Astrocyte (in vitro differentiated cells and primary cell): Measurements from ENCODE around the gene CLASP1. TPM values are rescaled to one million over a fixed set of nuclear protein-coding genes. Genes with fewer than 3 reads are reported as not detected.

Experiments
- DNase-seq: peaks from one replicate; pipeline ENCODE4 v3.0.0-alpha.2; 2010; ENCODE audit warnings: low read depth
- FAIRE-seq: peaks from 2 replicates; lab custom pipeline; 2011; peaks lifted over from hg19 to GRCh38; lab: Jason Lieb, UNC
- H2AFZ ChIP-seq: 2 replicates; pipeline ENCODE4 v1.6.0; 2012; ENCODE audit warnings: low read depth, low read length, inconsistent platforms
- H3K27ac ChIP-seq: 2 replicates; pipeline ENCODE4 v1.5.1; 2011; ENCODE audit warnings: low read depth, low read length, inconsistent platforms
- H3K27me3 ChIP-seq: 2 replicates; pipeline ENCODE4 v1.6.0; 2011; ENCODE audit warnings: low read length, inconsistent platforms; ENCODE audit not compliant: insufficient read depth
- H3K36me3 ChIP-seq: 2 replicates; pipeline ENCODE4 v1.5.1; 2011; ENCODE audit warnings: low read length, inconsistent platforms; ENCODE audit not compliant: insufficient read depth
- H3K4me1 ChIP-seq: 2 replicates; pipeline ENCODE4 v1.5.1; 2011; ENCODE audit warnings: low read length, inconsistent platforms; ENCODE audit not compliant: insufficient read depth
- H3K4me2 ChIP-seq: 2 replicates; pipeline ENCODE4 v1.6.0; 2012; ENCODE audit warnings: low read length, inconsistent platforms
- H3K4me3 ChIP-seq: 2 replicates; pipeline ENCODE4 v1.5.1; 2011; ENCODE audit warnings: low read depth, mild to moderate bottlenecking, low read length, inconsistent platforms; ENCODE audit not compliant: insufficient read depth
- H3K79me2 ChIP-seq: 2 replicates; pipeline ENCODE4 v1.6.0; 2012; ENCODE audit warnings: mild to moderate bottlenecking, low read length, inconsistent platforms; ENCODE audit not compliant: insufficient read depth
- H3K9ac ChIP-seq: 2 replicates; pipeline ENCODE4 v1.6.0; 2012; ENCODE audit warnings: mild to moderate bottlenecking, low read length, inconsistent platforms
- H3K9me3 ChIP-seq: 2 replicates; pipeline ENCODE4 v1.5.1; 2012; ENCODE audit warnings: low read depth, mild to moderate bottlenecking, low read length, inconsistent platforms; ENCODE audit not compliant: insufficient read depth
- H4K20me1 ChIP-seq: 2 replicates; pipeline ENCODE4 v1.6.0; 2012; ENCODE audit warnings: low read length, inconsistent platforms; ENCODE audit not compliant: insufficient read depth
- H3K27ac Mint-ChIP-seq: one replicate; pipeline ENCODE4 v1.8.0; 2021; ENCODE audit warnings: mild to moderate bottlenecking, mixed read lengths; ENCODE audit not compliant: unreplicated experiment
- H3K27me3 Mint-ChIP-seq: one replicate; pipeline ENCODE4 v1.8.0; 2021; ENCODE audit warnings: low read depth, mixed read lengths; ENCODE audit not compliant: unreplicated experiment
- H3K36me3 Mint-ChIP-seq: one replicate; pipeline ENCODE4 v1.8.0; 2021; ENCODE audit warnings: low read depth, mixed read lengths; ENCODE audit not compliant: unreplicated experiment
- H3K4me1 Mint-ChIP-seq: one replicate; pipeline ENCODE4 v1.8.0; 2021; ENCODE audit warnings: low read depth, mixed read lengths; ENCODE audit not compliant: unreplicated experiment
- H3K4me3 Mint-ChIP-seq: one replicate; pipeline ENCODE4 v1.8.0; 2021; ENCODE audit warnings: mild to moderate bottlenecking, moderate library complexity, mixed read lengths; ENCODE audit not compliant: unreplicated experiment
- H3K9me3 Mint-ChIP-seq: one replicate; pipeline ENCODE4 v1.8.0; 2021; ENCODE audit warnings: mild to moderate bottlenecking, mixed read lengths; ENCODE audit not compliant: unreplicated experiment
- CTCF ChIP-seq: IDR thresholded peaks from 2 replicates; pipeline ENCODE4 v1.5.1; 2011; ENCODE audit warnings: low read depth, mild to moderate bottlenecking, inconsistent platforms, low read length, moderate library complexity; ENCODE audit not compliant: insufficient read depth
- EZH2 ChIP-seq: IDR thresholded peaks from 2 replicates; pipeline ENCODE4 v1.6.1; 2012; ENCODE audit warnings: mild to moderate bottlenecking, low read length, inconsistent platforms; ENCODE audit not compliant: insufficient read depth
- total RNA-seq: library from RNA; stranded (reverse); gene quantifications from 2 replicates; pipeline ENCODE4 v1.2.1, GENCODE V29; 2021

The CLASP1 gene
- total RNA-seq, 1 donor from 2014 or later, result 56.7 TPM

- Mint-ChIP-seq H3K4me1 (peaks cover 19% of the 10 kb centered on the region), H3K27me3 (no peaks in the 10 kb centered on the region), H3K36me3 (peaks cover 10% of the 10 kb centered on the region), H3K27ac (no peak overlapping the region), H3K4me3 (no peak overlapping the region), H3K9me3 (no peaks in the 10 kb centered on the region)
- no peak overlapping the region for H3K9ac ChIP-seq
- H3K4me1 ChIP-seq, result peaks cover 10% of the 10 kb centered on the region
- H3K27ac ChIP-seq, result no peak overlapping the region
- FAIRE-seq (no peak), DNase-seq (no peak)
- no peaks in the 10 kb centered on the region for H3K27me3 ChIP-seq
- H3K79me2 ChIP-seq, result peaks cover 93% of the 10 kb centered on the region
- no peak overlapping the region for H3K4me2 ChIP-seq
- peaks cover 49% of the 10 kb centered on the region for H4K20me1 ChIP-seq
- peaks cover 2% of the 10 kb centered on the region for H3K36me3 ChIP-seq
- H3K9me3 ChIP-seq, result no peaks in the 10 kb centered on the region
- no peak overlapping the region for H2AFZ ChIP-seq
- H3K4me3 ChIP-seq, result no peak overlapping the region
- no peak for TF ChIP-seq CTCF
- no peak for TF ChIP-seq EZH2
These were observed 10.9 kb downstream of the CLASP1 start for GRCh38 chr2:121638333-121638732.

- no peak for FAIRE-seq
- H3K9me3 Mint-ChIP-seq, result no peaks in the 10 kb centered on the region
- no peak overlapping the region for H2AFZ ChIP-seq
These were observed 13.9 kb downstream of the CLASP1 start for GRCh38 chr2:121635371-121635770.

More at GRCh38 chr2:121635371-121635770, 13.9 kb downstream of the CLASP1 start:
- peaks cover 10% of the 10 kb centered on the region for H3K36me3 Mint-ChIP-seq
- peaks cover 10% of the 10 kb centered on the region for H3K4me1 ChIP-seq
- H3K36me3 ChIP-seq, result no peaks in the 10 kb centered on the region
- no peak overlapping the region for H3K27ac ChIP-seq
- H3K4me2 ChIP-seq, result no peak overlapping the region
- no peak for DNase-seq
- H4K20me1 ChIP-seq, result peaks cover 42% of the 10 kb centered on the region
- H3K27ac Mint-ChIP-seq, result no peak overlapping the region
- no peak overlapping the region for H3K9ac ChIP-seq
- H3K27me3 ChIP-seq, result no peaks in the 10 kb centered on the region
- H3K4me3 ChIP-seq, result no peak overlapping the region
- H3K4me3 Mint-ChIP-seq, result no peak overlapping the region
- H3K9me3 ChIP-seq, result no peaks in the 10 kb centered on the region
- H3K4me1 Mint-ChIP-seq, result peaks cover 13% of the 10 kb centered on the region
- peaks cover 89% of the 10 kb centered on the region for H3K79me2 ChIP-seq
- no peak for TF ChIP-seq CTCF
- no peak for TF ChIP-seq EZH2
- no peaks in the 10 kb centered on the region for H3K27me3 Mint-ChIP-seq
